OCI-LY1 (cell line): ENCODE measurements around the gene SYNDIG1L.

Experiments used
- H2AFZ ChIP-seq: fragments of 200-600 bp; sonication (generic), shearing (Covaris generic); 2 replicates; pipeline ENCODE4 v1.6.0; 2014; ENCODE audit warnings: antibody characterized with exemption, mild to moderate bottlenecking, low read length
- H3F3A ChIP-seq: fragments of 200-600 bp; sonication (generic), shearing (Covaris generic); 2 replicates; pipeline ENCODE4 v1.6.0; 2014; ENCODE audit warnings: mild to moderate bottlenecking, antibody characterized with exemption, low read length, moderate library complexity; ENCODE audit not compliant: insufficient read depth
- H3K27ac ChIP-seq: fragments of 200-600 bp; sonication (generic); 2 replicates; pipeline ENCODE4 v1.5.1; 2014; ENCODE audit warnings: low read length, mixed run types, mild to moderate bottlenecking, low read depth; ENCODE audit not compliant: poor library complexity, severe bottlenecking
- H3K27me3 ChIP-seq: fragments of 200-600 bp; sonication (generic); 2 replicates; pipeline ENCODE4 v1.6.0; 2014; ENCODE audit warnings: antibody characterized with exemption, mild to moderate bottlenecking, low read length, moderate library complexity; ENCODE audit not compliant: insufficient read depth
- H3K36me3 ChIP-seq: fragments of 200-600 bp; sonication (generic); 2 replicates; pipeline ENCODE4 v1.6.1; 2014; ENCODE audit warnings: mild to moderate bottlenecking, antibody characterized with exemption, low read length, moderate library complexity, mixed read lengths; ENCODE audit not compliant: insufficient read depth
- H3K4me1 ChIP-seq: fragments of 200-600 bp; sonication (generic); 2 replicates; pipeline ENCODE4 v1.5.1; 2014; ENCODE audit warnings: mild to moderate bottlenecking, low read length, moderate library complexity; ENCODE audit not compliant: insufficient read depth, severe bottlenecking
- H3K4me2 ChIP-seq: fragments of 200-600 bp; sonication (generic), shearing (Covaris generic); 2 replicates; pipeline ENCODE4 v1.6.1; 2014; ENCODE audit warnings: low read length
- H3K4me3 ChIP-seq: fragments of 200-600 bp; sonication (generic); 2 replicates; pipeline ENCODE4 v1.5.1; 2014; ENCODE audit warnings: low read length, low read depth, mild to moderate bottlenecking, mixed read lengths; ENCODE audit not compliant: poor library complexity, severe bottlenecking
- H3K79me2 ChIP-seq: fragments of 200-600 bp; shearing (Covaris generic); 2 replicates; pipeline ENCODE4 v1.6.1; 2016; ENCODE audit warnings: mixed run types, low read length, mixed read lengths; ENCODE audit not compliant: insufficient read depth
- H3K9ac ChIP-seq: fragments of 200-600 bp; sonication (generic), shearing (Covaris generic); 2 replicates; pipeline ENCODE4 v1.6.1; 2014; ENCODE audit warnings: mild to moderate bottlenecking, low read length, mixed read lengths
- H3K9me2 ChIP-seq: fragments of 200-600 bp; sonication (generic), shearing (Covaris generic); 2 replicates; pipeline ENCODE4 v1.6.1; 2014; ENCODE audit warnings: low read depth, mild to moderate bottlenecking, low read length, mixed read lengths
- H3K9me3 ChIP-seq: fragments of 200-600 bp; shearing (Covaris generic); 2 replicates; pipeline ENCODE4 v1.6.1; 2014; ENCODE audit warnings: low read length, mixed read lengths
- H4K20me1 ChIP-seq: fragments of 200-600 bp; sonication (generic), shearing (Covaris generic); 2 replicates; pipeline ENCODE4 v1.6.0; 2016; ENCODE audit warnings: mild to moderate bottlenecking, low read length; ENCODE audit not compliant: insufficient read depth
- EZH2 ChIP-seq: fragments of 200-600 bp; sonication (generic), shearing (Covaris generic); IDR thresholded peaks from 2 replicates; pipeline ENCODE4 v1.8.0; 2017; ENCODE audit warnings: borderline replicate concordance, mixed run types, mild to moderate bottlenecking, antibody characterized with exemption, low read length, moderate library complexity, mixed read lengths
- TF ChIP-seq, protein P1 (sequence below): fragments of 200-600 bp; sonication (generic), shearing (Covaris generic); IDR thresholded peaks from 2 replicates; pipeline ENCODE4 v1.5.1; 2017; ENCODE audit warnings: mild to moderate bottlenecking, antibody characterized with exemption, low read length, moderate library complexity, mixed read lengths

Gene SYNDIG1L

DNA sequence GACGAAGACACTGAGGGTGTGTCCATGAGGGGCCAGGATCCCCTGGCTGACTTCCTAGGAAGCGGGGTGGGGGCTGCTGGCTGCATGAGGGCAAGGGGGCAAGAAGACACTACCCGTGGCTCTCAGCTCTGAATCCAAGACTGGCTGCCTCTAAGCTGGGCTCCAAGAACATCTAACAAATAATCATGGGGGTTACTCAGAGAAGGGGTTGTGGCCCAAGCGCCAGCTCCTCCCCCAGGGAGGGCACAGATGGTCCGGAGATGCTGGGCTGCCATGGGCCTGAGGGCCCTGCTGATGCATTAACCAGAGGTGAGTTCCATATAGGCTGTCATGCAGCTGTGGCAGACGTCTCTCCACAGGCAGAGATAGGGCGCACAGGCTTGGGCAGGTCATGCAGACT lies 14.3 kb downstream of the SYNDIG1L start:
- no peaks in the 10 kb centered on the region for H3K9me2 ChIP-seq
- no peak overlapping the region for H3K9ac ChIP-seq
- no peak overlapping the region for H3K27ac ChIP-seq
- H3K9me3 ChIP-seq, result no peaks in the 10 kb centered on the region
- TF ChIP-seq, protein P1, sequence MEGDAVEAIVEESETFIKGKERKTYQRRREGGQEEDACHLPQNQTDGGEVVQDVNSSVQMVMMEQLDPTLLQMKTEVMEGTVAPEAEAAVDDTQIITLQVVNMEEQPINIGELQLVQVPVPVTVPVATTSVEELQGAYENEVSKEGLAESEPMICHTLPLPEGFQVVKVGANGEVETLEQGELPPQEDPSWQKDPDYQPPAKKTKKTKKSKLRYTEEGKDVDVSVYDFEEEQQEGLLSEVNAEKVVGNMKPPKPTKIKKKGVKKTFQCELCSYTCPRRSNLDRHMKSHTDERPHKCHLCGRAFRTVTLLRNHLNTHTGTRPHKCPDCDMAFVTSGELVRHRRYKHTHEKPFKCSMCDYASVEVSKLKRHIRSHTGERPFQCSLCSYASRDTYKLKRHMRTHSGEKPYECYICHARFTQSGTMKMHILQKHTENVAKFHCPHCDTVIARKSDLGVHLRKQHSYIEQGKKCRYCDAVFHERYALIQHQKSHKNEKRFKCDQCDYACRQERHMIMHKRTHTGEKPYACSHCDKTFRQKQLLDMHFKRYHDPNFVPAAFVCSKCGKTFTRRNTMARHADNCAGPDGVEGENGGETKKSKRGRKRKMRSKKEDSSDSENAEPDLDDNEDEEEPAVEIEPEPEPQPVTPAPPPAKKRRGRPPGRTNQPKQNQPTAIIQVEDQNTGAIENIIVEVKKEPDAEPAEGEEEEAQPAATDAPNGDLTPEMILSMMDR, result no peak
- TF ChIP-seq EZH2, result no peak
- no peaks in the 10 kb centered on the region for H3K79me2 ChIP-seq
- no peaks in the 10 kb centered on the region for H4K20me1 ChIP-seq
- H3K27me3 ChIP-seq, result no peaks in the 10 kb centered on the region
- no peak overlapping the region for H3K4me3 ChIP-seq
- no peak overlapping the region for H3K4me2 ChIP-seq
- no peak overlapping the region for H2AFZ ChIP-seq
- no peaks in the 10 kb centered on the region for H3K36me3 ChIP-seq
- no peaks in the 10 kb centered on the region for H3F3A ChIP-seq
- H3K4me1 ChIP-seq, result no peaks in the 10 kb centered on the region

DNA sequence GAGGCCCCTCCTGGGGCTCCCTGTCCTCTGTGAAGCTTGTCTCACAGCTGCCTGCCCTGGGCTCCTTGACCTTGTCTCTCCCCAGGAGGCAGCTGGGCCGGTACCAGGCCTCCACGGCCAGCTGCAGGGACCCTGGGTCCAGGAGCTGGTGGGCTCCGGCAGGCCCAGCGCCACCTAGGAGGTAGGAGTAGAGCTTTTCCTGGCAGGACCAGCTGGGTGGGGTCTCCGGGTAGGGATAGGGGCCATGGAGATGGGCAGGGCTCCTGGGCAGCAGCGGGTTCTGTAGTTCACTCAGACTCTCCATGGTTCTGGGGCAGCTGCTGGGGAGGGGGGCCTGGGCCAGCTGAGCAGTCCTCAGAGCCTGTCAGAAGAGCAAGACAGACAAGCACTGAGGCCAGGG lies 16.6 kb downstream of the SYNDIG1L start:
- Histone ChIP-seq H4K20me1 (no peaks in the 10 kb centered on the region), H3K4me3 (no peak overlapping the region), H3F3A (no peaks in the 10 kb centered on the region), H3K4me1 (no peaks in the 10 kb centered on the region), H3K4me2 (no peak overlapping the region), H3K79me2 (no peaks in the 10 kb centered on the region), H2AFZ (no peak overlapping the region), H3K9me2 (no peaks in the 10 kb centered on the region), H3K9me3 (no peaks in the 10 kb centered on the region), H3K27me3 (no peaks in the 10 kb centered on the region), H3K36me3 (no peaks in the 10 kb centered on the region), H3K27ac (no peak overlapping the region), H3K9ac (no peak overlapping the region)
- no peak for TF ChIP-seq EZH2
- TF ChIP-seq, protein P1, result no peak

DNA sequence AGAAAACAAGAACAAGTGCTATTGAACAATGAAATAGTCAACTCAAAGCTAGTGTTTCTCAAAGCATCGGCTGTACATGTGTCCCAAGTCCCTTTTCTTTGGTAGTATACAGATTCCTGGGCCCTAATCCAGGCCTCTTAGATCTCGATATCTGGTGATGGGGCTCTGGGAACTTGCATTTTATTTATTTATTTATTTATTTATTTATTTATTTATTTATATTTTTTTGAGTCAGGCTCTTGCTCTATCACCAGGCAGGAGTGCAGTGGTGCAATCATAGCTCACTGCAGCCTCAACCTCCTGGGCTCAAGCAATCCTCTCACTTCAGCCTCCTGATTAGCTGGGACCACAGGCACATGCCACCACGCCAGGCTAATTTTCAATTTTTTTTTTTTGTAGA lies 17.1 kb downstream of the SYNDIG1L start:
- Histone ChIP-seq H3K9me3 (no peaks in the 10 kb centered on the region), H3K36me3 (no peaks in the 10 kb centered on the region), H4K20me1 (no peaks in the 10 kb centered on the region), H3K27me3 (no peaks in the 10 kb centered on the region), H3K9ac (no peak overlapping the region), H3K27ac (no peak overlapping the region), H3K9me2 (no peaks in the 10 kb centered on the region), H3K4me1 (no peaks in the 10 kb centered on the region), H3F3A (no peaks in the 10 kb centered on the region), H3K4me3 (no peak overlapping the region), H3K4me2 (no peak overlapping the region), H2AFZ (no peak overlapping the region), H3K79me2 (no peaks in the 10 kb centered on the region)
- TF ChIP-seq, protein P1, result no peak
- TF ChIP-seq EZH2, result no peak
